GM12878 (cell line): ENCODE results near the gene C10orf71.

ENCODE experiments used
- EP300 ChIP-seq, 2 experiments: fragments of 150-350 bp in 1 of 2; IDR thresholded peaks; 2 replicates each; pipeline ENCODE4 v1.6.1; 2011 to 2012; ENCODE audit warnings: low read depth in 2 of 2, low read length in 2 of 2, borderline replicate concordance in 1 of 2, improper control_type of control experiment in 1 of 2, inconsistent platforms in 1 of 2; ENCODE audit not compliant: control insufficient read depth in 1 of 2
- EZH2 ChIP-seq: IDR thresholded peaks from 2 replicates; pipeline ENCODE4 v1.6.1; 2012; ENCODE audit warnings: low read depth, mild to moderate bottlenecking, control low read depth, inconsistent platforms, low read length, borderline replicate concordance; ENCODE audit not compliant: control insufficient read depth
- POLR2A ChIP-seq: IDR thresholded peaks from 2 replicates; pipeline ENCODE4 v1.6.1; 2011; ENCODE audit warnings: low read depth, mild to moderate bottlenecking, low read length
- POLR2AphosphoS2 ChIP-seq: IDR thresholded peaks from 2 replicates; pipeline ENCODE4 v1.6.1; 2011; ENCODE audit warnings: low read depth, mild to moderate bottlenecking, low read length, improper control_type of control experiment, moderate library complexity
- ZNF24 ChIP-seq: fragments of 450-650 bp; IDR thresholded peaks from 2 replicates; pipeline ENCODE4 v1.6.1; 2017; ENCODE audit warnings: antibody characterized with exemption, mild to moderate bottlenecking
- TF ChIP-seq, protein P1 (sequence below): fragments of 450-650 bp; IDR thresholded peaks from 2 replicates; pipeline ENCODE4 v1.6.1; 2016; ENCODE audit warnings: mild to moderate bottlenecking, moderate library complexity, borderline replicate concordance

DNA sequence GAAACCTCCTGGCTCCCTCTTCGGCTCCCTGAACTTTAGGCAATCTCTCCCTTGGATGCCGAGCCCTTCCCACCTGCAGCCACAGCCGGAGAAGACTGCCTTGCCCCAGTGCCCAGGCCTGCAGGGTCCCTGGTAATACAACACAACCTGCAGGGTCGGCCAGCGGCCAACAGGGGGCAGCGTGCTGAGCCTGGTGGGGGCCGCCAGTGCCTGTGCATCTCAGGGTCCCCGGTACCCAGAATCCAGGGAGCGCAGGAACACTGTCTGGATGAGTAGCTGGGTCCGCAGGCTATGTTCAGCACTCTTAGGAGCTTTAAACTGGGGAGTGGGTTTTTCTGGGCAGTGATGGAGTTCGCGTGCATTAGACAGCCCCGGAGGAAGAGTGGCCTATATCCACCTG is 17.5 kb upstream of the C10orf71 start:
- TF ChIP-seq POLR2AphosphoS2 (no peak), POLR2A (no peak), ZNF24 (no peak), EP300 (IDR thresholded peaks at IDR 0.05; ENCODE audit: borderline replicate concordance in 1 of 2, control insufficient read depth in 1 of 2, low read depth in 2 of 2, low read length in 2 of 2) (no peak), EZH2 (no peak)
- TF ChIP-seq, protein P1, sequence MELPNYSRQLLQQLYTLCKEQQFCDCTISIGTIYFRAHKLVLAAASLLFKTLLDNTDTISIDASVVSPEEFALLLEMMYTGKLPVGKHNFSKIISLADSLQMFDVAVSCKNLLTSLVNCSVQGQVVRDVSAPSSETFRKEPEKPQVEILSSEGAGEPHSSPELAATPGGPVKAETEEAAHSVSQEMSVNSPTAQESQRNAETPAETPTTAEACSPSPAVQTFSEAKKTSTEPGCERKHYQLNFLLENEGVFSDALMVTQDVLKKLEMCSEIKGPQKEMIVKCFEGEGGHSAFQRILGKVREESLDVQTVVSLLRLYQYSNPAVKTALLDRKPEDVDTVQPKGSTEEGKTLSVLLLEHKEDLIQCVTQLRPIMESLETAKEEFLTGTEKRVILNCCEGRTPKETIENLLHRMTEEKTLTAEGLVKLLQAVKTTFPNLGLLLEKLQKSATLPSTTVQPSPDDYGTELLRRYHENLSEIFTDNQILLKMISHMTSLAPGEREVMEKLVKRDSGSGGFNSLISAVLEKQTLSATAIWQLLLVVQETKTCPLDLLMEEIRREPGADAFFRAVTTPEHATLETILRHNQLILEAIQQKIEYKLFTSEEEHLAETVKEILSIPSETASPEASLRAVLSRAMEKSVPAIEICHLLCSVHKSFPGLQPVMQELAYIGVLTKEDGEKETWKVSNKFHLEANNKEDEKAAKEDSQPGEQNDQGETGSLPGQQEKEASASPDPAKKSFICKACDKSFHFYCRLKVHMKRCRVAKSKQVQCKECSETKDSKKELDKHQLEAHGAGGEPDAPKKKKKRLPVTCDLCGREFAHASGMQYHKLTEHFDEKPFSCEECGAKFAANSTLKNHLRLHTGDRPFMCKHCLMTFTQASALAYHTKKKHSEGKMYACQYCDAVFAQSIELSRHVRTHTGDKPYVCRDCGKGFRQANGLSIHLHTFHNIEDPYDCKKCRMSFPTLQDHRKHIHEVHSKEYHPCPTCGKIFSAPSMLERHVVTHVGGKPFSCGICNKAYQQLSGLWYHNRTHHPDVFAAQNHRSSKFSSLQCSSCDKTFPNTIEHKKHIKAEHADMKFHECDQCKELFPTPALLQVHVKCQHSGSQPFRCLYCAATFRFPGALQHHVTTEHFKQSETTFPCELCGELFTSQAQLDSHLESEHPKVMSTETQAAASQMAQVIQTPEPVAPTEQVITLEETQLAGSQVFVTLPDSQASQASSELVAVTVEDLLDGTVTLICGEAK = no peak
